Adrenal gland (tissue), 5 donors: Measurements from ENCODE around the gene RNASE2.

ENCODE experiments used
- POLR2A ChIP-seq, 2 donors: fragments of 450-650 bp; IDR thresholded peaks; one replicate each; pipeline ENCODE4 v1.6.1; 2017; ENCODE audit warnings: antibody characterized with exemption in 2 of 2, mild to moderate bottlenecking in 2 of 2, moderate library complexity in 1 of 2
- TF ChIP-seq, protein P1 (sequence below), 6 experiments: fragments of 450-650 bp in 4 of 6; fragments of 200-600 bp in 2 of 6; sonication (generic) in 1 of 6; IDR thresholded peaks; 1 replicate in 5 of 6; 2 replicates in 1 of 6; pipeline versions ENCODE4 v1.5.1 to v1.8.0; 2016 to 2021; ENCODE audit warnings: antibody characterized with exemption in 6 of 6, mild to moderate bottlenecking in 2 of 6, moderate library complexity in 1 of 6
- donor health status: DM: no; HTN: no; CAD: no.

- TF ChIP-seq, protein P1, sequence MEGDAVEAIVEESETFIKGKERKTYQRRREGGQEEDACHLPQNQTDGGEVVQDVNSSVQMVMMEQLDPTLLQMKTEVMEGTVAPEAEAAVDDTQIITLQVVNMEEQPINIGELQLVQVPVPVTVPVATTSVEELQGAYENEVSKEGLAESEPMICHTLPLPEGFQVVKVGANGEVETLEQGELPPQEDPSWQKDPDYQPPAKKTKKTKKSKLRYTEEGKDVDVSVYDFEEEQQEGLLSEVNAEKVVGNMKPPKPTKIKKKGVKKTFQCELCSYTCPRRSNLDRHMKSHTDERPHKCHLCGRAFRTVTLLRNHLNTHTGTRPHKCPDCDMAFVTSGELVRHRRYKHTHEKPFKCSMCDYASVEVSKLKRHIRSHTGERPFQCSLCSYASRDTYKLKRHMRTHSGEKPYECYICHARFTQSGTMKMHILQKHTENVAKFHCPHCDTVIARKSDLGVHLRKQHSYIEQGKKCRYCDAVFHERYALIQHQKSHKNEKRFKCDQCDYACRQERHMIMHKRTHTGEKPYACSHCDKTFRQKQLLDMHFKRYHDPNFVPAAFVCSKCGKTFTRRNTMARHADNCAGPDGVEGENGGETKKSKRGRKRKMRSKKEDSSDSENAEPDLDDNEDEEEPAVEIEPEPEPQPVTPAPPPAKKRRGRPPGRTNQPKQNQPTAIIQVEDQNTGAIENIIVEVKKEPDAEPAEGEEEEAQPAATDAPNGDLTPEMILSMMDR (IDR thresholded peaks at IDR 0.05): no peak
- no peak for TF ChIP-seq POLR2A (IDR thresholded peaks at IDR 0.05)
Measured at GRCh38 chr14:20969336-20969735, 14.0 kb downstream of the RNASE2 start.
